Activated CD4-positive, alpha-beta T cell treated with anti-CD3 and anti-CD28 coated beads, Interleukin-2, Interleukin-6, amounts not matched to agents 100 ng/mL and 50 ng/mL, durations not matched to agents 16 hours and 8 hours (primary cell): ENCODE data around the gene OR4C15.

Source experiments
- DNase-seq: peaks from one replicate; pipeline ENCODE4 v3.0.0-alpha.2; 2020

The OR4C15 gene

DNA sequence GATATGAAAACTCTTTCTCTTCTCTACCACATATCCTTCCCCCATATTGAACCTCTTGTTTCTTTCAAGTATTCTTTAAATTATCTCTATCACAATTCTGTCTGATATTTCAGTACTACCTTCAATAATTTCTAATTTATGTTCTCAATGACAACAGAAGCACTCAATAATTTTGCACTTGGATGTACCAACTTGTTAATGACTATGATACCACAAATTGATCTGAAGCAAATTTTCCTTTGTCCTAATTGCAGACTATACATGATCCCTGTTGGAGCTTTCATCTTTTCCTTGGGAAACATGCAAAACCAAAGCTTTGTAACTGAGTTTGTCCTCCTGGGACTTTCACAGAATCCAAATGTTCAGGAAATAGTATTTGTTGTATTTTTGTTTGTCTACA, at the start of gene OR4C15:
OR4C15 (plus strand) TSS at position 301 of the 400 bp plus-strand sequence; CDS start at position 301, 0 bp downstream.
- DNase-seq = no peak

GRCh38 chr11:55571828-55572227, 17.6 kb downstream of the OR4C15 start, which contains the start of gene OR4C16:
Gene OR4C16 (plus strand): TSS chr11:55572128. CDS start chr11:55572128, 0 bp downstream.
- DNase-seq = no peak

GRCh38 chr11:55572548-55572947, 18.3 kb downstream of the OR4C15 start:
- DNase-seq = no peak
